Heart left ventricle (tissue), 13 donors: Measurements from ENCODE around the gene DHCR7.

Source experiments
- POLR2A ChIP-seq, 2 donors: fragments of 450-650 bp; IDR thresholded peaks; one replicate each; pipeline ENCODE4 v1.6.1; 2017; ENCODE audit warnings: antibody characterized with exemption in 2 of 2, mild to moderate bottlenecking in 2 of 2, moderate library complexity in 2 of 2
- TF ChIP-seq, protein P1 (sequence below), 12 donors: fragments of 200-600 bp; sonication (generic) in 4 of 12; IDR thresholded peaks; one replicate each; pipeline versions ENCODE4 v1.5.0 to v1.8.0; 2018 to 2022; ENCODE audit warnings: antibody characterized with exemption in 12 of 12, mild to moderate bottlenecking in 5 of 12
- donor health status: ischemic (EF 13 %, LVEDD 7.1; RV severe dilation, severe dysfunction).
- donor health status: DM: no; HTN: yes; CAD: no.
- donor health status: DM: no; HTN: no; CAD: no.
- donor health status: ischemic (EF 25% LVEDD 6.9; RV normal size, moderate dysfunction).
- donor health status: ischemic (EF 25% LVEDD 5.7; RV mildly dilated, moderate dysfunction).
- donor health status: ischemic (EF 35%, LVEDD 5.7; RV mildly dilated, moderate dysfunction).
- donor health status: nonischemic (EF 11% LVEDD 7.7; RV severe dilation, severe dysfunction).
- donor health status: DM: yes; HTN: yes; CAD: no.
- donor health status: PGD.
- donor health status: ischemic (EF 29% LVEDD 5.4; RV normal size, mild dysfunction).
- donor health status: nonischemic (EF 23%, LVEDD 6.1; RV moderate dilation, normal function).

DNA sequence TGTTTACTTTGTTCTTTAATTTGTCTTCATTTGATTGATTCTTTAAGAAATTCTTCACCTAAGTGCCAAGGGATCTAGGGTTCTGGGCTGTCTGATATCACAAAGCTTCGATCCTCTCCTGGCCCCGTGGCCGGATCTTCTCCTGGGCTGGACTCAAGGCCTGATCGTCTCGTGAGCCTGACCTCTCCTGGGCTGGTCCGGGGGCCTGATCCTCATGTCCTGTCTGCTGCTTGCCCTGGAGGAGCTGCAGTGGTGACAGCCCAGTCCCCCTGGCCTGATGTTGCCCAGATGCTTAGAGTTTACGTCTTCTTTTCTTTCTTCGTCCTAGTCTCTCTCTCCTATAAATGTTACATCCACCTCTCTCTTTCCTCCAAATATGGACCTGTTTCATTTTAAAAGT lies 8.1 kb upstream of the DHCR7 start:
- TF ChIP-seq POLR2A (IDR thresholded peaks at IDR 0.05): no peak
- TF ChIP-seq, protein P1, sequence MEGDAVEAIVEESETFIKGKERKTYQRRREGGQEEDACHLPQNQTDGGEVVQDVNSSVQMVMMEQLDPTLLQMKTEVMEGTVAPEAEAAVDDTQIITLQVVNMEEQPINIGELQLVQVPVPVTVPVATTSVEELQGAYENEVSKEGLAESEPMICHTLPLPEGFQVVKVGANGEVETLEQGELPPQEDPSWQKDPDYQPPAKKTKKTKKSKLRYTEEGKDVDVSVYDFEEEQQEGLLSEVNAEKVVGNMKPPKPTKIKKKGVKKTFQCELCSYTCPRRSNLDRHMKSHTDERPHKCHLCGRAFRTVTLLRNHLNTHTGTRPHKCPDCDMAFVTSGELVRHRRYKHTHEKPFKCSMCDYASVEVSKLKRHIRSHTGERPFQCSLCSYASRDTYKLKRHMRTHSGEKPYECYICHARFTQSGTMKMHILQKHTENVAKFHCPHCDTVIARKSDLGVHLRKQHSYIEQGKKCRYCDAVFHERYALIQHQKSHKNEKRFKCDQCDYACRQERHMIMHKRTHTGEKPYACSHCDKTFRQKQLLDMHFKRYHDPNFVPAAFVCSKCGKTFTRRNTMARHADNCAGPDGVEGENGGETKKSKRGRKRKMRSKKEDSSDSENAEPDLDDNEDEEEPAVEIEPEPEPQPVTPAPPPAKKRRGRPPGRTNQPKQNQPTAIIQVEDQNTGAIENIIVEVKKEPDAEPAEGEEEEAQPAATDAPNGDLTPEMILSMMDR (IDR thresholded peaks at IDR 0.05): no peak
